ENCODE results near the gene EGR4. TPM values are rescaled to one million over a fixed set of nuclear protein-coding genes. Genes with fewer than 3 reads are reported as not detected.

The EGR4 gene
- total and polyA plus RNA-seq, 2 experiments from 2014 or later = 0.06 to 0.31 TPM

DNA sequence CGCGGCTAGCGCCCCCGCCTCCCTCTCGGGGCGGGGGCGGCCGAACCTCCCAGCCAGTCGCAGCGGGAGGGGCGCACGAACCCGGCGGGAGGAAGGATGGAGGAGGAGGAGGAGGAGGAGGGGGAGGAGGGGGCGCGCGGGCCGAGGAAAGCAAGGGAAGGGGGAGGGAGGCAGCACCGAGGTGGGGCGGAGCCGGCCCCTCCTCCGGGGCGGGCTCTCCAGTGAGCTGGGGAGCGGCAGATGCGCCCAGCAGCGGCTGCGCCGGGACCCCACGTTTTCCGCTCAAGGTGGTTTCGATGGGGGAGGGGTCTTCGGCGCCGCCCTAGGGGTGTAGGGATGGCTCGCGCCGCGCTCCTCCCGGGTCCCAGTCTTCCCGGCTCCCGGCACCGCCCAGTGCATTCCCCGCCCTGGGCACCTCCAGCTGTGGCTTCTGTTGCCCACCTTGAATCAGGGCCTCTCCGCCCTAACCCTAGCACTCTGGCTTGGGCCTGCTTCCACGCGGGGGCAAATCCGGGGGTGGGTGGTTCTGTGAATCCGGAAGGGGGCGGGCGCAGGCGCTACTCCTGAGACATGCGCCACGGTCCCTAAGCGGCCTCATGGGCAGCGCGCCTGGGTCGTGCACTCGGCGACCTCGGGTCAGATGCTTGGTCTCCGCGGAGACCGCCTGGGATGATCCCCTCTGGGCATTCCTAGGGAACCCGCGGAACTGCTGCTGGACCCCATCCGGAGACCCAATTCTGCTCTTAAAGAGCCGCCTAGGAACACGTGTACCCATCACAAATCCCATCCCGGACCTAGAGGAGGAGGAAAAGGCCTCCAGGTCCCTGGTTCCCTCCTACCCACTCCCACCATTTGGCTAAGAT, 8.8 kb downstream of the EGR4 start, which contains the start of gene FBXO41:
TSS of gene FBXO41 (minus strand) at position 183 of the 863 bp plus-strand sequence. CDS start 14,848 bp downstream, outside the sequence.
- H3K4me1 ChIP-seq (ENCODE audit: low read depth) = peaks cover 3% of the 10 kb centered on the region
- H3K36me3 ChIP-seq = no peaks in the 10 kb centered on the region
- peak within 1 kb of the TSS; percentile 67 for H3K4me3 ChIP-seq
- TF ChIP-seq, protein P1, sequence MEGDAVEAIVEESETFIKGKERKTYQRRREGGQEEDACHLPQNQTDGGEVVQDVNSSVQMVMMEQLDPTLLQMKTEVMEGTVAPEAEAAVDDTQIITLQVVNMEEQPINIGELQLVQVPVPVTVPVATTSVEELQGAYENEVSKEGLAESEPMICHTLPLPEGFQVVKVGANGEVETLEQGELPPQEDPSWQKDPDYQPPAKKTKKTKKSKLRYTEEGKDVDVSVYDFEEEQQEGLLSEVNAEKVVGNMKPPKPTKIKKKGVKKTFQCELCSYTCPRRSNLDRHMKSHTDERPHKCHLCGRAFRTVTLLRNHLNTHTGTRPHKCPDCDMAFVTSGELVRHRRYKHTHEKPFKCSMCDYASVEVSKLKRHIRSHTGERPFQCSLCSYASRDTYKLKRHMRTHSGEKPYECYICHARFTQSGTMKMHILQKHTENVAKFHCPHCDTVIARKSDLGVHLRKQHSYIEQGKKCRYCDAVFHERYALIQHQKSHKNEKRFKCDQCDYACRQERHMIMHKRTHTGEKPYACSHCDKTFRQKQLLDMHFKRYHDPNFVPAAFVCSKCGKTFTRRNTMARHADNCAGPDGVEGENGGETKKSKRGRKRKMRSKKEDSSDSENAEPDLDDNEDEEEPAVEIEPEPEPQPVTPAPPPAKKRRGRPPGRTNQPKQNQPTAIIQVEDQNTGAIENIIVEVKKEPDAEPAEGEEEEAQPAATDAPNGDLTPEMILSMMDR (IDR thresholded peaks at IDR 0.05; ENCODE audit: low read depth, low read length) = no peak
- peaks cover 71% of the 10 kb centered on the region for H3K27me3 ChIP-seq
- H3K27ac ChIP-seq = no peak within 1 kb of the TSS
- DNase-seq (ENCODE audit: low read depth in 1 of 2, low spot score in 1 of 2) = peak; percentile 47 to 55
- no peaks in the 10 kb centered on the region for H3K9me3 ChIP-seq (ENCODE audit: low read depth)

DNA sequence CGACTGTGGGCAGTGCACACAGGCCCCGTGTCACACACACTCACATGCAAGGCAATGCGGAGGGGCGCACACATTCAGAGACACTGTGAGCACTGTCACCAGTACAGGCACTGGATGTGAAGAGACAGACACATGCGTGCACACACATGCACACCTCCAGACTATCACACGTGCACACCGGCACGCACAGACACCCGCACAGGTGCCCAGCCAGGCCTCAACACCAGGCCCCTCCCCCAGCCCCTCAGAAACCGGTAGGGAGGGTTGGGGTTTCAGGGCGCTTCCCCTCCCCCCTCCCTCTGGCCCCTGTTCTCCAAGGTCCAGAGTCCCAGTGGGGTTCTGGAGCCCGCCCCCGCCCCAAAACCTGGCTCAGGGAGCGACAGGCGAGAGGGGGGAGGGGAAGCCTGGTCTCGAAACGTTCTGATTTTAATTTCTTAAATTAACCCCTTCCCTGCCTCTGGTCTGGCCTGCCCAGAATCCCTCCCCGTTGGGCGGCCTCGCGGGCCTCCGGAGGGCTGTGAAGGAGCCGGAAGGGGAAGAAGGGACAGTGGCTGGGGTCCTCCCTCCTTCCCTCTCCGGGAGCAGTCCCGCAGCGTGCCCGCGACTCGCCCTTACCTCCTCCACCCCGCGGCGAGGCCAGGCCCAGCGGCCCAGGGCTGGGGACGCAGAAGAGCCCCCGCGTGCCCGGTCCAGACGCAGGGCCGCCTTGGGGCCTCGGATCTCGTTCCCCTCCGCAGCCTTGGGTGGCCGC, 9.6 kb downstream of the EGR4 start:
- Histone ChIP-seq H3K4me3 (peak overlapping the region; percentile 67), H3K27ac (no peak overlapping the region), H3K4me1 (ENCODE audit: low read depth) (peaks cover 3% of the 10 kb centered on the region), H3K36me3 (no peaks in the 10 kb centered on the region), H3K9me3 (ENCODE audit: low read depth) (no peaks in the 10 kb centered on the region), H3K27me3 (peaks cover 63% of the 10 kb centered on the region)
- TF ChIP-seq, protein P1 (IDR thresholded peaks at IDR 0.05; ENCODE audit: low read depth, low read length) = no peak
- no peak for DNase-seq (ENCODE audit: low read depth in 1 of 2, low spot score in 1 of 2)

DNA sequence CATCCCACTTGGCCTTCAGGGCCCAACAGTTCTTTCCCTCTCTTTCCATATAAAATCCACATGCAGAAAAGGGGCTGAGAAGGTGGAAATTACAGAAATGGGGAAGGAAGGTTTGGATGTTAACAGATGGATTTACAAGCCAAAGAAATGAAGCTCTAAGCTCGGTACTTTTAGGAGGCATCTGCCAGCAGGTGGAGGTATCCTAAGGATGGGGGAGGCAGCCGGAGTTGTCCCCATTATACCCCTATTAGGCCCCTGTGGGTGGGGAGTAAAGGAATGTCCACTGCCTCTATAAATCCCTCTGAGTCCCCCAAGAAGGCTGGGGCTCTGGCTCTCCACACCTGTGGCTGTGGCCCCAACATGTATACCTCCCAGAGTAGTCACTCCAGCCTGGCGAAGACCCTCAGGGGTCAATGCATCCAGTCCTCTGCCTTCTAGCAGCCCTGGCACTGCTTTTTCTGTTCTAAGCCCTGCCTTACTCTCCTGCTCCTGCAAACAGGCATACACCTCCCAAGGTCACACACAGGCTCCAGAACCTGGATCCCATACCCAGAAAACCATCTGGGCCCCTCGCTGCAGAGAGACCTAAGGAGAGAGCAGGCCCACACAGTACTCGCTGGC, 10.3 kb downstream of the EGR4 start:
- peak overlapping the region; percentile 67 for H3K4me3 ChIP-seq

GRCh38 chr2:73281244-73281643, 12.1 kb downstream of the EGR4 start:
- DNase-seq (ENCODE audit: low read depth in 1 of 2, low spot score in 1 of 2) = no peak
- TF ChIP-seq, protein P1 (IDR thresholded peaks at IDR 0.05; ENCODE audit: low read depth, low read length) = no peak
- Histone ChIP-seq H3K9me3 (ENCODE audit: low read depth) (no peaks in the 10 kb centered on the region), H3K4me3 (no peak overlapping the region), H3K27me3 (peaks cover 38% of the 10 kb centered on the region), H3K4me1 (ENCODE audit: low read depth) (peaks cover 3% of the 10 kb centered on the region), H3K27ac (no peak overlapping the region), H3K36me3 (no peaks in the 10 kb centered on the region)

More for the DNA sequence above, 10.3 kb downstream of the EGR4 start:
- Histone ChIP-seq H3K9me3 (ENCODE audit: low read depth) (no peaks in the 10 kb centered on the region), H3K27me3 (peaks cover 56% of the 10 kb centered on the region), H3K4me1 (ENCODE audit: low read depth) (peaks cover 3% of the 10 kb centered on the region), H3K36me3 (no peaks in the 10 kb centered on the region), H3K27ac (no peak overlapping the region)
- DNase-seq (ENCODE audit: low read depth in 1 of 2, low spot score in 1 of 2) = no peak
- TF ChIP-seq, protein P1 (IDR thresholded peaks at IDR 0.05; ENCODE audit: low read depth, low read length) = no peak

DNA sequence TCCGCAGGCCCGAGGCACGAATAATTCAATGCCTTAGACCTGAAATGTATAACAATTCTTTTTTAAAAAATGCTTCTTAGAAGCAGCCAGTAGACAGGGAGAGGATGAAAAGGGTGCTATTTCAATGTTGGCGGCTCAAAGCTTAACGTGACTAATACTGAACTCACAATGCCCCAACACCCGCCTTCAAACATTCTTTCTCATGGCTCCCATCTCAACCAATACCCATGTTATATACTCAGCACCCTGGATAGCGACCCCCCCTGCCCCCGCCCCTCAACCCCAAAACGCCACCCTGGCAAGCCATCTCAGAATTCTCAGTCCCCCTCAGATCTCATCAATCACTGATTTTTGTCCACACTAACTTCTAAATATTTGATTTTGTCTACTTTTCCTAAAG, 13.5 kb downstream of the EGR4 start:
- no peaks in the 10 kb centered on the region for H3K36me3 ChIP-seq
- DNase-seq (ENCODE audit: low read depth in 1 of 2, low spot score in 1 of 2) = no peak
- TF ChIP-seq, protein P1 (IDR thresholded peaks at IDR 0.05; ENCODE audit: low read depth, low read length) = no peak
- no peak overlapping the region for H3K4me3 ChIP-seq
- peaks cover 24% of the 10 kb centered on the region for H3K27me3 ChIP-seq
- H3K9me3 ChIP-seq (ENCODE audit: low read depth) = no peaks in the 10 kb centered on the region
- peaks cover 3% of the 10 kb centered on the region for H3K4me1 ChIP-seq (ENCODE audit: low read depth)
- no peak overlapping the region for H3K27ac ChIP-seq
